GM12892 (cell line): Measurements from ENCODE around the gene GDPGP1.

Source experiments
- POLR2A ChIP-seq: IDR thresholded peaks from 2 replicates; pipeline ENCODE4 v1.6.1; 2011; ENCODE audit warnings: low read depth, low read length, control low read depth
- TAF1 ChIP-seq: IDR thresholded peaks from 2 replicates; pipeline ENCODE4 v1.6.1; 2011; ENCODE audit warnings: low read depth, mild to moderate bottlenecking, control low read depth, low read length, borderline replicate concordance

GRCh38 chr15:90249203-90249863, 15.3 kb downstream of the GDPGP1 start, which contains the start of gene TTLL13:
- TF ChIP-seq TAF1: no peak
- no peak for TF ChIP-seq POLR2A
